GM06990 (cell line): ENCODE data around the gene POLA1.

ENCODE experiments used
- DNase-seq: peaks from one replicate; pipeline ENCODE4 v3.0.0-alpha.2; 2011; ENCODE audit not compliant: insufficient read length; ENCODE audit errors: extremely low read depth
- H3K27me3 ChIP-seq: replicated peaks from 2 replicates; pipeline ENCODE4 v1.6.0; 2011; ENCODE audit warnings: low read length; ENCODE audit not compliant: control insufficient read depth, insufficient read depth
- H3K36me3 ChIP-seq: 2 replicates; pipeline ENCODE4 v1.5.1; 2011; ENCODE audit warnings: low read length; ENCODE audit not compliant: control insufficient read depth, insufficient read depth
- H3K4me3 ChIP-seq: replicated peaks from 2 replicates; pipeline ENCODE4 v1.5.1; 2011; ENCODE audit warnings: low read depth, mild to moderate bottlenecking, control low read depth, low read length
- CTCF ChIP-seq: IDR thresholded peaks from 2 replicates; pipeline ENCODE4 v1.5.1; 2011; ENCODE audit warnings: low read length, control low read depth, mild to moderate bottlenecking, inconsistent platforms; ENCODE audit not compliant: insufficient read depth, poor library complexity, severe bottlenecking

The POLA1 gene

DNA sequence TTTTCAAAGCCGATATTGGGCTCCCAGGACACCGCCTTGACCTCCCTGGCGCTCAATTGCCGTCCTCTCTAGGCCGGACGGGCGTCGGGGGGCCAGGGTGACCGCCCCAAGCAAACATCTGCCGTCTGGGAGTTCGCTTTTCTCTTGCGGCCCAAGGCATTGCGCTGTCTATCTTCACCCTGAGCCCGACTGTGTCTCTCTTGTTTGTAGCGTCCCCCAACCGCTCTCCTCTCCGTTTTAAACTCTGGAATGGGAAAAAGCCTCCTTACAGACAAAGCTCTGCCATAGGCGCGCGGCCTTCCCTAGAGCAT is 322.6 kb downstream of the POLA1 start:
- Histone ChIP-seq H3K36me3 (no peaks in the 10 kb centered on the region), H3K27me3 (no peaks in the 10 kb centered on the region; the same call in 1 of the 2 replicates), H3K4me3 (no peak overlapping the region)
- DNase-seq = no peak
- TF ChIP-seq CTCF = no peak

DNA sequence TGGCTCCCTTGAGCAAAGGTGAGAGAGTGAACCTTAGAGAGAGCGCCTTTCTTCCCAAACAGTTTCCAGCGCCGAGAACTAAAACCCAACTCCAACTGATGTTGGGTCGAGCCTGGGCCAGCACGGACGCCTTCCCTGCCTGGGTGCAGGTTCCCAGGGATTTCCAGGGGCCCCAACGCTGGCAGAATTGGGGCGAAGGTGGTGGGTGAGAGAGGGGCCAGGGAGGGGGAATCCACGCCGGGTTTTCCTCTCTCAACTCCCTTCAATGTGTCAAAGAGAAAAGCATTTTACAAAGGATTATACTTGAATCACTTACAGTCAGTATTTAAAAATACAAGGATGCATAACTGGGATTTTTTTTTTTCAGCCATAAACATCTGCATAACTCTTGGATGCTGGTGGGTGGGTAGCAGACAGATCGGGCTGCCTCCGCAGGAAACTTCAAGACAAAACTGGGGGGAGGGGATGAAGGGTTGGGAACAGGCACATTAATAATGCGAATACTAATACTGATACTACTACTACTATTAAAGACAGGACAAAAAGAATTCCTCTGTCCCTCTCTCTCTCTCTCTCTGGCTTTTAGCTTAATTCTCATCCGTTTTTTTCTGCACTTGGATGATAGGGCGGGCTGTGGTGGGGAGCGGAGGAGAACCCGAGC is 323.4 kb downstream of the POLA1 start:
- Histone ChIP-seq H3K36me3 (no peaks in the 10 kb centered on the region), H3K4me3 (no peak overlapping the region), H3K27me3 (no peaks in the 10 kb centered on the region; the same call in none of the 2 replicates)
- no peak for TF ChIP-seq CTCF
- DNase-seq = no peak

GRCh38 chrX:25017667-25018247 is 324.0 kb downstream of the POLA1 start:
- Histone ChIP-seq H3K4me3 (no peak overlapping the region), H3K27me3 (no peaks in the 10 kb centered on the region; the same call in none of the 2 replicates), H3K36me3 (no peaks in the 10 kb centered on the region)
- TF ChIP-seq CTCF = no peak
- no peak for DNase-seq

DNA sequence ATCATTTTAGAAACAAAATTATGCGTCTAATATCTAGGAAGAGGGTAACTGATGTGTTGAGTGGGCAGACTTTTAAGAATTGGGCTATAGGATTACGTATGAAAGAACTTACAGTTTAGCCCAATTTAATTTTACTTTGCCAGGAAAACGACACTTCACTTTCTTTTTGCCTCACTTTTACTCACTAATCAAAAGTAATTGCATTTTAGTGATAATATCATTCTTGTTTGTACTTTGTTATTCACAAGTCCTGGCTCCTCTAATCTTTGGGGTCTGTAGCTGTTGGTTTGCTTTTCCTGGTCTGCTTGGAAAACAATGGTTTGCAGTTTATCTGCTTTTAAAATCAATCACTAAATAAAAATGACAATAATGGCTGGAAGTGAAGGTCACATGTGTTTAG is 325.0 kb downstream of the POLA1 start:
- TF ChIP-seq CTCF = no peak
- DNase-seq = no peak
- H3K27me3 ChIP-seq = no peaks in the 10 kb centered on the region; the same call in none of the 2 replicates

GRCh38 chrX:25019707-25020390 is 326.1 kb downstream of the POLA1 start:
- DNase-seq = no peak
- Histone ChIP-seq H3K27me3 (no peaks in the 10 kb centered on the region; the same call in none of the 2 replicates), H3K36me3 (no peaks in the 10 kb centered on the region), H3K4me3 (no peak overlapping the region; the same call in 1 of the 2 replicates)
- TF ChIP-seq CTCF = no peak

More for the DNA sequence above, 325.0 kb downstream of the POLA1 start:
- H3K36me3 ChIP-seq = no peaks in the 10 kb centered on the region
- no peak overlapping the region for H3K4me3 ChIP-seq
